Sigmoid colon (tissue), 7 donors: Measurements from ENCODE around the gene PDE4D. TPM values are rescaled to one million over a fixed set of nuclear protein-coding genes. Genes with fewer than 3 reads are reported as not detected.
A peak's percentile ranks its signal among the peaks of the same experiment; 100 is the strongest.

Source experiments
- DNase-seq: peaks from one replicate; pipeline ENCODE4 v3.0.0-alpha.2; 2019
- H3K27ac ChIP-seq, 4 donors: fragments of 200-600 bp; sonication (generic); one replicate each; pipeline ENCODE4 v1.5.1; 2016 to 2019; ENCODE audit warnings: mild to moderate bottlenecking in 1 of 4
- H3K27me3 ChIP-seq, 3 donors: fragments of 200-600 bp; sonication (generic); one replicate each; pipeline ENCODE4 v1.5.1; 2019; ENCODE audit warnings: mild to moderate bottlenecking in 1 of 3
- H3K36me3 ChIP-seq, 4 donors: fragments of 200-600 bp; sonication (generic); one replicate each; pipeline ENCODE4 v1.5.1; 2016 to 2019
- H3K4me1 ChIP-seq, 4 donors: fragments of 200-600 bp; sonication (generic); one replicate each; pipeline ENCODE4 v1.5.1; 2017 to 2019
- H3K4me3 ChIP-seq, 4 donors: fragments of 200-600 bp; sonication (generic); one replicate each; pipeline ENCODE4 v1.5.1; 2017 to 2019; ENCODE audit warnings: mild to moderate bottlenecking in 2 of 4, moderate library complexity in 1 of 4
- H3K9me3 ChIP-seq, 4 donors: fragments of 200-600 bp in 3 of 4; sonication (generic) in 3 of 4; one replicate each; pipeline versions ENCODE4 v1.5.1 to v1.6.1; 2013 to 2019
- CTCF ChIP-seq, 4 experiments: fragments of 450-650 bp in 3 of 4; fragments of 200-600 bp in 1 of 4; IDR thresholded peaks; one replicate each; pipeline ENCODE4 v1.5.1; 2016 to 2019; ENCODE audit warnings: antibody characterized with exemption in 4 of 4, mild to moderate bottlenecking in 3 of 4, moderate library complexity in 2 of 4
- EP300 ChIP-seq, 4 donors: sonication (generic); formaldehyde crosslinking; IDR thresholded peaks; one replicate each; pipeline ENCODE4 v1.6.1; 2017; ENCODE audit warnings: antibody characterized with exemption in 4 of 4
- POLR2A ChIP-seq, 2 donors: fragments of 450-650 bp; IDR thresholded peaks; one replicate each; pipeline ENCODE4 v1.6.1; 2016; ENCODE audit warnings: antibody characterized with exemption in 2 of 2, mild to moderate bottlenecking in 2 of 2, moderate library complexity in 2 of 2
- POLR2AphosphoS5 ChIP-seq, 4 donors: sonication (generic); formaldehyde crosslinking; IDR thresholded peaks; one replicate each; pipeline ENCODE4 v1.6.1; 2017; ENCODE audit warnings: antibody characterized with exemption in 4 of 4
- WGBS, 2 donors: extraction: QIAGEN DNeasy Blood & Tissue Kit; methylation state at CpG; one replicate each; pipeline ENCODE4 v1.1.7; 2013; 5-methylcytosine and 5-hydroxymethylcytosine counted together
- intact Hi-C: fragments of 100-400 bp; cut with DNase I; formaldehyde crosslinking; loops from one replicate; pipeline ENCODE4 v1.15.1; 2023
- polyA plus RNA-seq, 3 donors: library from polyadenylated mRNA; stranded (reverse); fragments of 200-250 nt; gene quantifications; one replicate each; pipeline ENCODE4 v1.2.3, GENCODE V29; 2013
- total RNA-seq, 4 donors: library from RNA; depleted of rRNA; stranded (reverse); fragments of >200 nt; gene quantifications; one replicate each; pipeline ENCODE4 v1.1.0, GENCODE V29; 2016
- donor health status: healthy with polysubstance abuse.
- donor health status: Bipolar disorder and iron deficiency.
- donor health status: healthy.

PDE4D gene
- total and polyA plus RNA-seq, 7 donors: 6.0 to 289 (median 169) TPM

GRCh38 chr5:59300930-59301329 lies 592.6 kb downstream of the PDE4D start:
- Histone ChIP-seq H3K4me1 (peaks cover 0 to 51% (median 35%) of the 10 kb centered on the region in 4 donors), H3K27ac (peak overlapping the region in 3 of 4 donors; percentile 61 to 78 (median 78)), H3K27me3 (no peaks in the 10 kb centered on the region), H3K9me3 (no peaks in the 10 kb centered on the region), H3K4me3 (no peak overlapping the region), H3K36me3 (no peaks in the 10 kb centered on the region)
- DNase-seq: no peak
- WGBS, 2 donors: 85 to 97% methylated on average over 1 of the region's 1 CpG
- intact Hi-C loops: no loop called here
- TF ChIP-seq CTCF (IDR thresholded peaks at IDR 0.05) (no peak), POLR2AphosphoS5 (IDR thresholded peaks at IDR 0.05) (no peak), EP300 (IDR thresholded peaks at IDR 0.05) (no peak), POLR2A (IDR thresholded peaks at IDR 0.05) (no peak)

- TF ChIP-seq CTCF (IDR thresholded peaks at IDR 0.05): no peak
- peak in 1 of 4 donors; percentile 4 for TF ChIP-seq EP300 (IDR thresholded peaks at IDR 0.05)
- TF ChIP-seq POLR2A (IDR thresholded peaks at IDR 0.05): no peak
- peak in 2 of 4 donors; percentile 24 to 41 for TF ChIP-seq POLR2AphosphoS5 (IDR thresholded peaks at IDR 0.05)
- Histone ChIP-seq H3K9me3 (no peaks in the 10 kb centered on the region), H3K27ac (peak overlapping the region; percentile 52 to 78 (median 70)), H3K27me3 (no peaks in the 10 kb centered on the region), H3K36me3 (no peaks in the 10 kb centered on the region), H3K4me3 (no peak overlapping the region), H3K4me1 (peaks cover 0 to 66% (median 46%) of the 10 kb centered on the region in 4 donors)
- WGBS, 2 donors: 63 to 73% methylated on average over 3 of the region's 3 CpGs
- intact Hi-C loops: no loop called here
- DNase-seq: no peak
Observed at GRCh38 chr5:59299006-59299405, 594.5 kb downstream of the PDE4D start.

GRCh38 chr5:59296317-59297264 lies 596.9 kb downstream of the PDE4D start:
- Histone ChIP-seq H3K4me1 (peaks cover 0 to 73% (median 60%) of the 10 kb centered on the region in 4 donors), H3K4me3 (peak overlapping the region; percentile 15 to 42 (median 31))
- WGBS, 2 donors: 12 to 39% methylated on average over 5 of the region's 5 CpGs

GRCh38 chr5:59293700-59294099 lies 599.8 kb downstream of the PDE4D start:
- intact Hi-C loops: no loop called here

More at GRCh38 chr5:59296317-59297264, 596.9 kb downstream of the PDE4D start:
- Histone ChIP-seq H3K27ac (peak overlapping the region; percentile 61 to 78 (median 74)), H3K36me3 (no peaks in the 10 kb centered on the region), H3K9me3 (no peaks in the 10 kb centered on the region), H3K27me3 (no peaks in the 10 kb centered on the region)
- intact Hi-C loops: no loop called here
- no peak for TF ChIP-seq EP300 (IDR thresholded peaks at IDR 0.05)
- TF ChIP-seq POLR2AphosphoS5 (IDR thresholded peaks at IDR 0.05): peak in 1 of 4 donors; percentile 10
- no peak for TF ChIP-seq CTCF (IDR thresholded peaks at IDR 0.05)
- no peak for DNase-seq

More at GRCh38 chr5:59293700-59294099, 599.8 kb downstream of the PDE4D start:
- Histone ChIP-seq H3K27me3 (no peaks in the 10 kb centered on the region), H3K4me1 (peaks cover 0 to 56% (median 51%) of the 10 kb centered on the region in 4 donors), H3K27ac (peak overlapping the region; percentile 44 to 78 (median 66)), H3K36me3 (no peaks in the 10 kb centered on the region), H3K9me3 (no peaks in the 10 kb centered on the region), H3K4me3 (no peak overlapping the region)
- 90 to 91% methylated on average over 4 of the region's 4 CpGs for whole genome bisulfite sequencing, 2 donors
- no peak for TF ChIP-seq CTCF (IDR thresholded peaks at IDR 0.05)
- no peak for TF ChIP-seq POLR2A (IDR thresholded peaks at IDR 0.05)
- TF ChIP-seq POLR2AphosphoS5 (IDR thresholded peaks at IDR 0.05): peak in 1 of 4 donors; percentile 37
- TF ChIP-seq EP300 (IDR thresholded peaks at IDR 0.05): peak in 1 of 4 donors; percentile 8
- DNase-seq: no peak
